H1 (cell line): ENCODE measurements around the gene PIK3R1. TPM values are rescaled to one million over a fixed set of nuclear protein-coding genes. Genes with fewer than 3 reads are reported as not detected.

Experiments used
- ATF2 ChIP-seq: IDR thresholded peaks from 2 replicates; pipeline ENCODE4 v1.6.1; 2012; ENCODE audit warnings: low read length, inconsistent platforms
- polyA plus RNA-seq, 7 experiments: library from polyadenylated mRNA; depleted of rRNA in 3 of 7; stranded (reverse) in 5 of 7; unstranded in 2 of 7; fragments of >200 nt in 5 of 7; fragments of 200-250 nt in 2 of 7; gene quantifications; 1 replicate in 5 of 7; 2 replicates in 1 of 7; 4 replicates in 1 of 7; pipeline versions ENCODE4 v1.2.1 to v1.2.3, GENCODE V29; 2011 to 2013; ENCODE audit warnings: missing spikeins in 2 of 7, mixed read lengths in 2 of 7
- total RNA-seq: library from RNA; stranded (reverse); fragmentation: NEBNext Ultra II Directional; extraction: Animal tissue kit (Norgen Biotek cat#: 25700); gene quantifications from 2 replicates; pipeline ENCODE4 v1.2.1, GENCODE V29; 2021

The PIK3R1 gene
- total and polyA plus RNA-seq, 2 of the 8 experiments (the other 6 are each of a cell fraction or from before 2014, with no cell fraction given), result 2.3 to 13.7 TPM

- TF ChIP-seq ATF2, result no peak
Observed at GRCh38 chr5:68258531-68258930, 43.0 kb downstream of the PIK3R1 start (continued).
